HG02885 (cell line): Measurements from ENCODE around the gene SAMD11.
A peak's percentile ranks its signal among the peaks of the same experiment; 100 is the strongest.
"Not testable (repeated sequence)": the region's sequence is repeated elsewhere in the genome, so short reads cannot be mapped to it uniquely, and the experiment has no call there.

Experiments
- ATAC-seq: cut with Tn5 transposase; IDR thresholded peaks from one replicate; pipeline ENCODE4 v1.9.1; 2021; ENCODE audit warnings: mild to moderate bottlenecking; ENCODE audit not compliant: unreplicated experiment, poor library complexity

The SAMD11 gene

DNA sequence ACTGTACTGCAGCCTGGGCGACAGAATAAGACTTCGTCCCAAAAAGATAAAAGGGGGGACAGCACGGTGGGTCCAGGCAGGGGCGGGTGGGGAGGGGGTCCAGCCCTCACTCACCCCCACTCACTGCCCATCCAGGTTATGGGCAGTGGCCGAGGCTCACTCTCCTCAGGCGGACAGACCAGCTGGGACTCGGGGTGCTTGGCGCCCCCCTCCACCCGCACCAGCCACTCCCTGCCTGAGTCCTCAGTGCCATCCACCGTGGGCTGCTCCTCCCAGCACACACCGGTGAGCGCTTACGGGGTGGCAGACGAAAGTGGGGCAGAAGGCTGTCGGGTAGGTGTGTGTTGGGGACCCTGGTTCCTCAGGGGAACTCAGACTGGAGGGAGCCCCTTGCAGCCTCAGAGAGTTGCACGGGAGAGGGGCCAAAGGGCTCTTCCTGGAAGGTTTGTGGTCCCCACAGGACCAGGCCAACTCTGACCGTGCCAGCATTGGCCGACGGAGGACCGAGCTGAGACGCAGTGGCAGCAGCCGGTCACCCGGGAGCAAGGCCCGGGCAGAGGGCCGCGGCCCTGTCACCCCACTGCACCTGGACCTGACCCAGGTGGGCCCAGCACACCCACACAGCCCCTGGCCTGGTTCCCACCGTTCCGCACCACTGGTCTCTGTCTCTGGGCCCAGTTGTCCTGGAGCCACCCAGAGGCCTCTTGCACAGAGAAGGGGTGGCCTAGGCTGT is 49.2 kb downstream of the SAMD11 start:
- ATAC-seq: no peak

DNA sequence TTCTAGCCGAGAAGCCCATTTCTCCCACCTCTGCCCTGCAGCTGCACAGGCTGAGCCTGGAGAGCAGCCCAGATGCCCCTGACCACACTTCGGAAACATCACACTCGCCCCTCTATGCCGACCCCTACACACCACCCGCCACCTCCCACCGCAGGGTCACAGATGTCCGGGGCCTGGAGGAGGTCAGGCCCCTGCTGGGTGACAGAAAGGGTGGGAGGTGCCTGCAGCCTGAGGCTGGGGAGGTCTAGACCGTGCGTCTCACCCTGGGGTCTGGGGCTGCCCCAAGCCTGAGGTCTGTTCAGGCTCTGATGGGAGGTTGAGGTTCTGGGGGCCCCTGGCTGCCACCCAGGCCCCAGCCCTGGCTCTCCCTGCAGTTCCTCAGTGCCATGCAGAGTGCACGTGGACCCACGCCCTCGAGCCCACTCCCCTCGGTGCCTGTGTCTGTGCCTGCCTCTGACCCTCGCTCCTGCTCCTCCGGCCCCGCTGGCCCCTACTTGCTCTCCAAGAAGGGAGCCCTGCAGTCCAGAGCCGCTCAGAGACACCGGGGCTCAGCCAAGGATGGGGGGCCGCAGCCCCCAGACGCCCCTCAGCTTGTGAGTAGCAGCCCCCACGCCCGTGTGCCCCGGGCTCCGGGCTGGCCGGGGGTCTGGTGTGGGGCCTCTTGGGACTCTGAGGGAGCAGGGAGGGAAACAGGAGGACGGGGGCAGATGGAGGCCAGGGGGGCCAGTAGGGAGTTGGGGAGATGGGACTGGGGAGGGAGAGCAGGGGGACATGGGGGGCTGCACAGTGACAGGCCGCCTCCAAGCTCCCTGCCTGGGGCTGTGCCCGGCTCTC is 50.0 kb downstream of the SAMD11 start:
- ATAC-seq: no peak

DNA sequence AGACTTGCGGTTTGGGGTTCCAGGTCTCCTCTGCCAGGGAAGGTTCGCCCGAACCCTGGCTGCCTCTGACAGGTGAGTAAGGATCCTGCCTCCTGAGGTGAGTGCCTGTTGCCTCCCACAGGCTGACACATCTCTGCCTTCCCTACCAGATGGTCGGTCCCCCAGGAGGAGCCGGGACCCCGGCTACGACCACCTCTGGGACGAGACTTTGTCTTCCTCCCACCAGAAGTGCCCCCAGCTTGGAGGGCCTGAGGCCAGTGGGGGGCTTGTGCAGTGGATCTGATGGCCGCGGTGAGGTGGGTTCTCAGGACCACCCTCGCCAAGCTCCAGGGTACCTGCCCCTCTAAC is 50.5 kb downstream of the SAMD11 start:
- ATAC-seq: no peak

DNA sequence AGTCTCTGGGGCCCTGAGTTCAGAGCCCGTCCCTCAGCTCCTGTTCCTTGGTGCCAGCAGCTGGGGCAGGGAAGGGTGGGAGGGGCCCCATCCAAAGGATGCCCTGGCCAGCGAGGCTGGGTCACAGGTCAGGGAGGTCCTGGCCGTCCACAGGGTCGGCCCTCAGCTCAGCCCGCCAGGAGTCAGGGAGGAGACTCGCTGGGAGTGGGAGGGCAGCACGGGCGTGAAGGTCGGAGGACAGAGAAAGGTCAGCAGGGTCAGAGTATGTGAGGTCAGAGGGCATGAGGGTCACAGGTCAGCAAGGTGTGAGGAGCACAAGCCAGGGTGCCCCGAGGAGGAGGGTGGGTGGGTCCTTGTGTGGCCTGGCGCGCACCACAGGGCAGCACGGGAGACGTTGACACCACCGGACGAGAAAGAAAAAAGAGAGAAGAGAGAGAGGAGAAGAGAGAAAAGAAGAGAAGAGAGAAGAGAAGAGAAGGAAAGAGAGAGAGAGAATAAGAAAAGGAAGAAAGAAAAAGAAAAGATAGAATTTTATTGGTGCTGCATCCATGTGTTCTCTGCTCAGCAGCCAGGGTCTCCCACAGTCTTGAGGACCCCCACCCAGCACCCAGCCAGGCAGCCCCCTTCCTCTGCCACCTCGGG is 51.1 kb downstream of the SAMD11 start:
- ATAC-seq: no peak

DNA sequence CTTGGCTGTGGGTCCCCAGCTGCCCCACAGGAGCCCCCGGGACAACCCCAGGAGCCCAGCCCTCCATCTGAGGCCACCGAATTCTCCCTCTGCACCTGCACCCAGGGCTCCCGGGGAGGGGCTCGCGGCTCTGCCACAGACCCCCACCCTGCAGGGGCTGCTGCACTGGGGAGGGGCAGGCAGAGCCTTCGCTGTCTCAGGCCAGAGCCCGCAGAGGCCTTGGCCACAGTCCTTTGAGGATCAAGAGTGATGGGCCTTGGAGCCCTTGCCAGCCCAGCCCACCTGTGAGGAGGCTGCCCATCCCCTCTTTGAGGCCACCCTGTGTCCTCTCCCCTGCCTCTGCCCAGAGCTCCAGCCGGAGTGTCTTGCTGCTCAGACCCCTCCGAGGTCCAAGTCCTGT is 51.6 kb downstream of the SAMD11 start:
- no peak for ATAC-seq

DNA sequence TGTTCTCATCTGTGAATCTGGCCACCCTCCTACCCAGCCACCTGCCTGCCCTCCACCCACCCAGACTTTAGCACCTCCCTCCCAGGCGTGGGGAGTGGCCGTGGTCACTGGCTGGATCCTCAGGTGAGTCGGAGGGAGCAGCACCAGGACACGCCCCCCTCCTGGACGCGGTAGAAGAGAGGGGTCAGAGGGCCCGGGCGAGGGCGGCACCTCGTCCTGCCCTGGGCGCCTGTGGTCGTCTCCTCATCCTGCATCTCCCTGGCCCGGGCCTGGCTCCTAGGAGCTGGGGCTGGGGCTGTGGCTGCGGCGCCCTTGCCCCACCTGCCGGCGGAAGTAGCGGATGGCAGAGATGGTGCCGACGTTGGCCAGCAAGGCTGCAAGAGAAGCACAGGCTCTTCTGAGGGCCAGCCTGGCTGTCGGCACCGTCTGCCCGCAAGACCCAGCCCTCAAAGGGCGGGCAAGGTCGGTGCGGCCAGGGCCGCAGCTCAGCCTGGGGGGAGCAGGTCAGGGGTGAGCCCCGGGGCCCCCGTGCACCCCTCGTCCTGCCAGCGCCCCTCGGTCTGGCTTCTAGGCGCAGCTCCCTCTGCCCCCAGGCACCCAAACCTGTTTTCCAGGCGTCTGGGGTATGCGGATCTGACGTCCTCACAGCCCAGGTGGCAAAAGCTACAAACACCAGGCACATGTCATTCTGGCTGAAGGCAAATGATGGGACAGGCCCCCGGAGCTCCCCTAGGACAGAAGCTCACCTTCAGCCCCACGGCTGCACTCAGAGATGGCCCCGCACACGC is 52.4 kb downstream of the SAMD11 start:
- no peak for ATAC-seq

DNA sequence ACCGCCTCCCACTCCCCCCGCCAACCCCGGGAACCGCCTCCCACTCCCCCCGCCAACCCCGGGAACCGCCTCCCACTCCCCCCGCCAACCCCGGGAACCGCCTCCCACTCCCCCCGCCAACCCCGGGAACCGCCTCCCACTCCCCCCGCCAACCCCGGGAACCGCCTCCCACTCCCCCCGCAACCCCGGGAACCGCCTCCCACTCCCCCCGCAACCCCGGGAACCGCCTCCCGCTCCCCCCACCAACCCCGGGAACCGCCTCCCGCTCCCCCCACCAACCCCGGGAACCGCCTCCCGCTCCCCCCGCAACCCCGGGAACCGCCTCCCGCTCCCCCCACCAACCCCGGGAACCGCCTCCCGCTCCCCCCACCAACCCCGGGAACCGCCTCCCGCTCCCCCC is 53.1 kb downstream of the SAMD11 start:
- ATAC-seq: not testable (repeated sequence)

DNA sequence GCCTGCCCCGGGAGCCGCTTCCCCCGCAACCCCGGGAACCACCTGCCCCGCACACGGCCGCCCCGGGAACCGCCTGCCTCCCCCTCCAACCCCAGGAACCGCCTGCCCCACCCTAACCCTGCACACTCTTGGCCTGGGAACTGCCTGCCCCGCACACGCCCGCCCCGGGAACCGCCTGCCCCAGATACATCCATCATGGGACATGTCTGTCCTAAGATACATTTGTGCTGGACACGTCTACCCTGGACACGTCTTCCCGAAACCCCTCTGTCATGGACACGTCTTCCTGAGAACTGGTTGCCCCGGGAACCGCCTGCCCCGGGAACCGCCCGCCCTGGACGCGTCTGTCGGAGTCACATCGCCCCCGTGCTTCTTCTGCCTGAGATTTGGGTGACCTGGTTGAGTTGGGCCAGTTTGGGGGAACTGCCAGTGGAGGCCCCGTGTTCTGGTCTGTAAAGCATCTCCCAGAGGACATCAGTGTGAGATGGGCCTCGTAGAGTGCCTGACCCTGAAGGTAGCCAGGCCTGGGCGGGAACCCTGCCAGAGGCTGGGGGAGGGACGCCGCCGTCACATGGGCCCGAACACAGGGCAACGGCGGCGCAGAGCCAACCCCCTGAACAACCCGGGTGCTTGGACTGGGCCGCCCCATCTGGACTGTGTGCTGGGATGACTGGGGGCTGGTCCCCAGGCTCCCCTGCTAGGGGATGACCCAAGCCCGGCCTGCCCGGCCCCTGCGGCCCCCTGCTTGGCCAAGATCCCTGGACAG is 54.5 kb downstream of the SAMD11 start:
- ATAC-seq: no peak

DNA sequence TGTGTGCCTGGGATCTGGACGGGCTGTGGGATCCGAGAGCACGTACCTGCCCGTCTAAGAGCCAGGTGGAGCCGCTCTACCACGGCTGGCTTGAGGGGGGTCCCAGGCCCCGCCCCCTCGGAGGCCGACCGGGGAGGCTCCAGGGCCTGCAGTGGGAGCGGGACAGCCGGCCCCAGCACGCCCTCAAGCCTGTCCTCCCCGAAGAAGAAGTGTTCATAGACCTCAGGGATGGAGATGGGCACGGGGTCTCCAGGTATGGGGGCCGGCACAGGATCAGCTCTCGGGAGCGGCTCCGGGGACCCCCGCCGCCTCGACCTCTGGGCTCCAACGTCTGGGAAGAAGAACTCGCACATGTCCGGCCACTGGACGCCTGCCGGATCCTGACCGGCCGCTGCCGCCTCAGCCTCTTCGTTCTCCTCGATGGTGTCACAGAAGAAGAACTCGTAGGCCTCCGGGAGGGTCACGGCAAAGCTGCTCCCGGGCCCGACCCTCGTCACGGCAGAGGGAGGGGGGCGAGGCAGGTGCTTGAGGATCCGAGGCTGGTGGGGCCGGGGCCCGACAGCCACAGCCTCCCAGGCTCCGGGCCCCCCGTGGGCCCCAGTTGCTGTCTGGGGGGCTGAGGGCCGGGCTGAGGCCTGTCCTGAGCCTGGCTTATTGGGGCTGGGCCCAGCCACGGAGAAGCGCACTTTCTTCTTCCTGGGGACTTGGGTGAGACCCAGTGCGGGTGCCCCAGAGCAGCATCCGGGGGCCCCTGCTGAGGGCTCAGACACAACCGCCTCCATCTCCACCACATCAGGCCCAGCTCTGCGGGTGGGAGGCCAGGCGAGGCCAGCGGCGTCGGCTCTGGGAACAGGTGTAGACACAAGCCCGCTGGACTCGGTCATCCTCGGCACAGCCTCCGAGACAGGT is 55.4 kb downstream of the SAMD11 start:
- no peak for ATAC-seq

DNA sequence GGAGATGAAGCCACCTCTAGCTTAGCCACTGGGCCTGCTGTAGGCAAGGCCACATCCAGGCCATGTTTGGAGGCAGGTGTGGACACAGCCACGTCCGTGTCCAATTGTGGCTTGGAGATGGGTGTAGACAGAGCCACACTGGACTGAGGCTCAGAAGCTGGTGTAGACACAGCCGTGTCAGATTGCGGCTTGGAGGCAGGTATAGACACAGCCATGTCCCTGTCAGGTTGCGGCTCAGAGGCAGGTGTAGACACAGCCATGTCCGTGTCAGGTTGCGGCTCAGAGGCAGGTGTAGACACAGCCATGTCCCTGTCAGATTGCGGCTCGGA is 56.0 kb downstream of the SAMD11 start:
- ATAC-seq: no peak

DNA sequence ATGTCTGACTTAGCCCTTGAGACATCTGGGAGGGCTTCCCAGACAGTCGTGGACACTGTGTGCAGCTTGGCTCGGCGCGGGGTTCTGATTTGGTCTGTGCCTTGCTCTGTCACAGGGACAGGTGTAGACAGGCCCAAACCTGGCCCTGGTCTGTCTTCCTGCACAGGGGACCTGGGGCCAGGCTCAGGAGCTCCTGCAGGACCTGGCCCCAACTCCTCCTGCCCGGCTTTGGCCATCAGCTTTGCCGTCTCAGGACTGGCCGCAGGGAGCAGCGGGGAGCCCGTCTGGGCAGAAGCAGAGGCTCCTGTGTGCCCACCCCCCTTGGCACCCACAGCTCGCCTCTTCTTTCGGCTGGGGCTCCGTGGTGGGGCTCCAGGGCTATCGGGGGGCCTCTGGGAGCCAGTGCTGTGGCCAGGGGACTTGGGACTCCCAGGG is 56.4 kb downstream of the SAMD11 start:
- no peak for ATAC-seq

DNA sequence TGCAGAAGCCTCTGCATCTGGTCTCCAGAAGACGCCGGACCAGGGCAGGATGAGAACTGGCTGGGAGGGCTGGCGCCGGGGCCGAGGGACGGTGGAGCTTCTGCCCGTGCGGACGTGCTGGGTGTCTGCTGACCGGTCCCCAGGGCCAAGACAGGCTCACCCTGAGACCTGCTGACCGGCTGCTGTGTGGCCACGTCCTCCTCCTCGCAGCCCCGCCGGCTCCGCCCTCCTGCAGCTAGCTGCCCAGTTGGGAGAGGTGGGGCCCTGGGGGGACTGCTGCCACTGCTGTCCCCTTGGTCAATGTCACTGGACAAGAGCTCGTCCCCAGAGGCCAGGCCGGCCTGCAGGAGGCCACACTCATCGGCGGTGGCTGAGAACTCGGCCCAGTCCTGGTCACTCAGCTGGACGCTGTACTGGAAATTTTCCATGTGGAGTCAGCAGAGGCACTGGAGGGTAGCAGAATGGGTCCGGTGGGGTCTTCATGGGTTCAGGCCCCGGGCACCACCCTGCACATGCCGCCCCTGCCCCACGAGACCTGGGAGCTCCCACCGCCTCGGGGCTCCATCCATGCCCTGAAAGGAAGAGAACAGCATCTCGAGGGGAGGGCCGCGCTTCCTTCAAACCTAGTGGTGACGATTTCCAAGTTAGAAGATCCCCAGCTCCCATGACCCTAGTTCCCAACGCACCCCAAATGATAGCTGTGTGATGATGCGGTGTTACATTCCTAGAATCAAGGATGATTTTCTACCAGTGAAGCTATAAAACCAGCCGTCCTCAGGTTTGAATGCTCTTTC is 57.1 kb downstream of the SAMD11 start:
- ATAC-seq: no peak

DNA sequence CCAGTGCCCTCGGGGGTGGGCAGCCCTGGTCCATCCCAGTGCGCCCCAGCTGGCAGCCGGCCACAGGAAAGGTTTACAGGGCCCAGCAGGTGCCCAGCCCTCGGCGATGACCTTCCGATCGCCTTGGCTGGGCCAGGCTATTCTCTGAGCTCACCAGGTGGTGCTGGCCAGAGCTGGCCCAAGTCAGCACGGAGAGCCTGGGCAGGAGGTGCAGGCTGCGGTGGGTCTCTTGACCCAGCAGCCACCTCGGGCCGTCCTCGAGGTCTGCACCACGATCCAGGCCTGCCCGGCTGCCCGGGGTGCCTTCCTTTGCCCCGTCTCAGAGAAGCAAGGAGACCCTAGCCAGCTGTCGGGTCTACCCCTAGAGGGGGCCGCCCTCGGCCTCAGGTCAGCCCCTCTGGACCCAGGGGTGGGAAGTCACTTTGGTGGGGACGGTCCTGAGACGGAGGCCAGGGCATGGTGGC is 57.8 kb downstream of the SAMD11 start:
- no peak for ATAC-seq

DNA sequence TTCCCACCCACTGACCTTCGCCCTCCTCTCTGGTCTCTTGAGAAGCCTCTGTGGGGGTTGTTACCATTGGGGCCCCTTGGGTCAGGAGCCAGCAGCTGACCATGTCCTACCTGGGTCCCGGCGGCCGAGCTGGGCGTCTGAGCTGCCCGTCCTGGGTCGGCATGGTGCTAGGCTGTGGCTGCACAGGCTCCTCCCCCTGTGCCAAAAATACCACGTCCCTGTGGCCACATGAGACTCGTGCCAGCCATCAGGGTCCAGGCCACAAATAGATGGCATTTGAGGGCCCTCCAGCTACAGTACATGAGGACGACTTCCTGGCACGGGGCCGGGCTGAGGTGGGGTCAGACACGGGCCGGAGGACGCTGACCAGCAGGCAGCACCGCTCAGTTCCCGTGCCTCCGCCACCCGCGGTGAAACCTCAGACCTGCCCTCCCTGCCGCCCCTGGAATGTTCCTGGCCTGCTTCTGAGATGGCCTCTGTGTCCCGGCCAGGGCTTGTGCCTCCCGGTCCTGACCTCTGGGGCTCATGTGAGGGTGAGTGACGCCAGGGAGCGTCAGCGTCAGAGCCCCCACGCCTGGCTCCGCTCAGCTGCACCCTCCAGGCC is 58.3 kb downstream of the SAMD11 start, which contains the start of gene PERM1:
TSS of gene PERM1 (minus strand) at position 139 of the 604 bp plus-strand sequence. CDS start 1,064 bp downstream, outside the sequence.
- ATAC-seq: no peak

DNA sequence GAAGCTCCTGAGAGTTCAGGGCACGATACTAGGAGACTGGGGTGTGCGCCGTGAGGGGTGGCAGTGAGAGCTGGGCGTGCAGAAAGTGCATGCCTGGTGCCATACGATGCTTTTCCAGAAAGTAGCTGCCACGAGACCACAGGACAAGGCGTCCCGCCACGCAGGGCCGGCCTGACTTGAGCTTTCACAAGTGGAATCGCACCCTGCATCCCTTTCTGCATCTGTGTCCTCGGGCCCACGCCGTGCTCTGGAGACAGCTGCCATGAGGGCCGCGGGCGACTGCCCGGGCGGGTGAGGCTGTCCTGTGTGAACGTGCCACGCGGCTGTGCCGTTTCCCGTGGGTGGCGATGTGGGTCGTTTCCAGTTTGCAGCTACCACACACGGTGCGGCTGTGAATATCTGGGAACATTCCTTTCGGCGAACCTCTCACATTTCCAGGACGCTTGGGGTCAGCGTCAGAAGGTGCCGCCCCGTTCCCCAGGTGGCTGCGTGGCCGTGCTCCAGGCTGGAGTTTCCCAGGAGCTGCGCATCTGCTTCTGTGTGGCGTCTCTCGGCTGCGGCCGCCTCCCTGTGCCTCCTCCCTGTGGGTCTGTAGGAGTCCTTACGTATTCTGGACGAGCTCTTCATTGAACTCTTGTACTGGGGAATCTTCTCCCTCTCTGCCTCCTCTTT is 59.2 kb downstream of the SAMD11 start:
- ATAC-seq: no peak

DNA sequence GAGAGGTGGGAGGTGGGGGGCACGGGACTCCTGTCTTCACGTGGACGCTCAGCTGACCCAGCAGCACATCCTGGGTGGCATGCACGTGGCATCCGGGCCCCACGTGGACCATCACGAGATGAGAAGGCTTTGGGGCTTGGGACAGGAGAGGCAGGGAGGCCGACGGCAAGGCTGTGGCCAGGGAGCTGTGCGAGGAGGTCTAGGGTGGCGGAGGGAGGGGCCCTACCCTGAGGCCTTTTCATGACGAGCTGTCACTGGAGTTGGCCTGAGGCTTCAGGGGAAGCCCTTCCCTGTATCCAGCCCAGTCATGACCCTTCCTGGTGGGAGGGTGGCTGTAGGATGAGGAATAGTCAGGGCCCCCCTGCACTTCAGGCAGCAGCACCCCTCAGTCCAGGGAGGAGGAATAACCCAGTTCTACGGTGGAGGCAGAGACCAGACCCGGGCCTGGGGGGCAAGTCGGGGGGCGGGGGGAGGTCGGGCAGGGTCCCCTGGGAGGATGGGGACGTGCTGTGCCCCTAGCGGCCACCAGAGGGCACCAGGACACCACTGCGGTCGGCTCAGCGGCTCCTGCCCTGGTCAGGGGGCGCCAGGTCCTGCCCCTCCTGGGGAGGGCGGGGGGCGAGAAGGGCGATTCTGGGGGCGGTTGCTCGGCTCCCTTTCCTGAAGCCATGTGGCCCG is 60.2 kb downstream of the SAMD11 start:
- peak; percentile 48 for ATAC-seq

DNA sequence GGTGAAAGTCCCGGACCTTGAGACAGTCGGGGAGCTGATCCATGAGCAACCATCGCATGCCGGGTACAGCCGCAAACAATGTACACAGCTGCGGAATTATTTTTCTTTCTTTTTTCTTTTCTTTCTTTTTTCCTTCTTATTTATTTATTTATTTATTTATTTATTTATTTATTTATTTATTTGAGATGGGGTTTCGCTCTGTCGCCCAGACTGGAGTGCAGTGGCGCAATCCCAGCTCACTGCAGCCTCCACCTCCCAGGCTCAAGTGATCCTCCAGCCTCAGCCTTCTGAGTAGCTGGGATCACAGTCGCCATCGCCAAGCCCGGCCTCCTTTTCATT is 60.7 kb downstream of the SAMD11 start:
- ATAC-seq: no peak
